PC-9 (cell line): Measurements from ENCODE around the gene NR2C1.

ENCODE experiments used
- CTCF ChIP-seq: fragments of 200-600 bp; sonication (generic); conservative IDR thresholded peaks from 2 replicates; pipeline ENCODE4 v1.6.1; 2017; ENCODE audit warnings: mixed run types, antibody characterized with exemption, mild to moderate bottlenecking, moderate library complexity
- EZH2 ChIP-seq: fragments of 200-600 bp; sonication (generic); IDR thresholded peaks from 2 replicates; pipeline ENCODE4 v1.8.0; 2017; ENCODE audit warnings: antibody characterized with exemption, low read depth

DNA sequence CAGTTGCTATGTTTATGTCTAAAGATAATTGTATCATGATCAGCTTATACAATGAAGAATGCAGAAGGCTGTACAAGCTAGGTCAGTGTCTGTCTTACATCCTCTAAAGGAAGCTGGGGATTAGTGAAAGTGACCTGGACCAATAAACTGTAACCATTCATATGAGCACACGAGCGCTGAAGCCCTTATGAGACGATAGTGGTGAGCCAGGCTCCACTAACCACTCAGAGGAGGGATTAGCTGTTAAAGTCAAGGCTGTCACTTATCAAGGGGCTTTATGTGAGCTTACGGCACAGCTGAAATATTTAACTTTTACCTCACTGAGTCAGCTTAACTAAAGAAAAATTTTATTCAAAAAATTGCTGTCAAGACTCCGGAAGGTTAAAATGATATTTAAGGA lies 100.2 kb downstream of the NR2C1 start:
- TF ChIP-seq CTCF (no peak), EZH2 (no peak)
